ENCODE results near the gene BEND3. TPM values are rescaled to one million over a fixed set of nuclear protein-coding genes. Genes with fewer than 3 reads are reported as not detected.
"Not testable (repeated sequence)": the region's sequence is repeated elsewhere in the genome, so short reads cannot be mapped to it uniquely, and the experiment has no call there.

Gene BEND3
- 2.1 TPM for total RNA-seq

- H3K9ac ChIP-seq (ENCODE audit: low read depth in 1 of 3, low read length in 3 of 3), result peak within 1 kb of the TSS; percentile 61 to 85 (median 66)
- no peaks in the 10 kb centered on the region for H3K9me3 ChIP-seq (ENCODE audit: control insufficient read depth in 3 of 3, low read length in 3 of 3)
- H3K36me3 ChIP-seq (ENCODE audit: control insufficient read depth in 3 of 3, insufficient read depth in 3 of 3, low read length in 3 of 3), result no peaks in the 10 kb centered on the region
- peaks cover 12 to 16% (median 14%) of the 10 kb centered on the region in 3 donors for H3K4me1 ChIP-seq (ENCODE audit: control insufficient read depth in 3 of 3, insufficient read depth in 3 of 3, low read length in 3 of 3)
- peak within 1 kb of the TSS; percentile 74 to 80 (median 76) for H3K4me3 ChIP-seq (ENCODE audit: low read length in 3 of 3)
- H3K27me3 ChIP-seq (ENCODE audit: control insufficient read depth in 3 of 3, insufficient read depth in 3 of 3, low read length in 3 of 3), result no peaks in the 10 kb centered on the region
- peak within 1 kb of the TSS; percentile 0 for H3K27ac ChIP-seq (ENCODE audit: low read depth, low read length)
These were observed at the start of gene BEND3 for GRCh38 chr6:107114926-107115694. TSS of gene BEND3 (minus strand) at chr6:107115515. CDS start at chr6:107099285, 16,230 bp downstream.

GRCh38 chr6:107164299-107164698 lies 49.0 kb upstream of the BEND3 start:
- H3K4me1 ChIP-seq (ENCODE audit: control insufficient read depth in 3 of 3, insufficient read depth in 3 of 3, low read length in 3 of 3); H3K27me3 ChIP-seq (ENCODE audit: control insufficient read depth in 3 of 3, insufficient read depth in 3 of 3, low read length in 3 of 3); H3K9ac ChIP-seq (ENCODE audit: low read depth in 1 of 3, low read length in 3 of 3); H3K36me3 ChIP-seq (ENCODE audit: control insufficient read depth in 3 of 3, insufficient read depth in 3 of 3, low read length in 3 of 3); H3K9me3 ChIP-seq (ENCODE audit: control insufficient read depth in 3 of 3, low read length in 3 of 3); H3K4me3 ChIP-seq (ENCODE audit: low read length in 3 of 3); H3K27ac ChIP-seq (ENCODE audit: low read depth, low read length): not testable (repeated sequence)

GRCh38 chr6:107161521-107161920 lies 46.2 kb upstream of the BEND3 start:
- no peaks in the 10 kb centered on the region for H3K9me3 ChIP-seq (ENCODE audit: control insufficient read depth in 3 of 3, low read length in 3 of 3)
- no peaks in the 10 kb centered on the region for H3K27me3 ChIP-seq (ENCODE audit: control insufficient read depth in 3 of 3, insufficient read depth in 3 of 3, low read length in 3 of 3)
- H3K27ac ChIP-seq (ENCODE audit: low read depth, low read length), result no peak overlapping the region
- H3K4me3 ChIP-seq (ENCODE audit: low read length in 3 of 3), result no peak overlapping the region
- H3K4me1 ChIP-seq (ENCODE audit: control insufficient read depth in 3 of 3, insufficient read depth in 3 of 3, low read length in 3 of 3), result no peaks in the 10 kb centered on the region
- no peak overlapping the region for H3K9ac ChIP-seq (ENCODE audit: low read depth in 1 of 3, low read length in 3 of 3)
- no peaks in the 10 kb centered on the region for H3K36me3 ChIP-seq (ENCODE audit: control insufficient read depth in 3 of 3, insufficient read depth in 3 of 3, low read length in 3 of 3)

- Histone ChIP-seq H3K4me3 (ENCODE audit: low read length in 3 of 3) (no peak overlapping the region), H3K4me1 (ENCODE audit: control insufficient read depth in 3 of 3, insufficient read depth in 3 of 3, low read length in 3 of 3) (no peaks in the 10 kb centered on the region), H3K27ac (ENCODE audit: low read depth, low read length) (no peak overlapping the region), H3K9ac (ENCODE audit: low read depth in 1 of 3, low read length in 3 of 3) (no peak overlapping the region), H3K9me3 (ENCODE audit: control insufficient read depth in 3 of 3, low read length in 3 of 3) (no peaks in the 10 kb centered on the region), H3K27me3 (ENCODE audit: control insufficient read depth in 3 of 3, insufficient read depth in 3 of 3, low read length in 3 of 3) (no peaks in the 10 kb centered on the region), H3K36me3 (ENCODE audit: control insufficient read depth in 3 of 3, insufficient read depth in 3 of 3, low read length in 3 of 3) (peaks cover 0 to 2% (median 0%) of the 10 kb centered on the region in 3 donors)
These were observed 41.3 kb upstream of the BEND3 start for GRCh38 chr6:107156617-107157016.

- H3K4me3 ChIP-seq (ENCODE audit: low read length in 3 of 3), result no peak overlapping the region
- H3K27ac ChIP-seq (ENCODE audit: low read depth, low read length), result no peak overlapping the region
- no peaks in the 10 kb centered on the region for H3K9me3 ChIP-seq (ENCODE audit: control insufficient read depth in 3 of 3, low read length in 3 of 3)
- H3K36me3 ChIP-seq (ENCODE audit: control insufficient read depth in 3 of 3, insufficient read depth in 3 of 3, low read length in 3 of 3), result peaks cover 0 to 2% (median 0%) of the 10 kb centered on the region in 3 donors
- no peaks in the 10 kb centered on the region for H3K27me3 ChIP-seq (ENCODE audit: control insufficient read depth in 3 of 3, insufficient read depth in 3 of 3, low read length in 3 of 3)
- H3K4me1 ChIP-seq (ENCODE audit: control insufficient read depth in 3 of 3, insufficient read depth in 3 of 3, low read length in 3 of 3), result no peaks in the 10 kb centered on the region
- no peak overlapping the region for H3K9ac ChIP-seq (ENCODE audit: low read depth in 1 of 3, low read length in 3 of 3)
These were observed 39.5 kb upstream of the BEND3 start for GRCh38 chr6:107154801-107155160.

- Histone ChIP-seq H3K27me3 (ENCODE audit: control insufficient read depth in 3 of 3, insufficient read depth in 3 of 3, low read length in 3 of 3) (no peaks in the 10 kb centered on the region), H3K4me1 (ENCODE audit: control insufficient read depth in 3 of 3, insufficient read depth in 3 of 3, low read length in 3 of 3) (no peaks in the 10 kb centered on the region), H3K27ac (ENCODE audit: low read depth, low read length) (no peak overlapping the region), H3K36me3 (ENCODE audit: control insufficient read depth in 3 of 3, insufficient read depth in 3 of 3, low read length in 3 of 3) (peaks cover 0 to 2% (median 0%) of the 10 kb centered on the region in 3 donors), H3K4me3 (ENCODE audit: low read length in 3 of 3) (no peak overlapping the region), H3K9ac (ENCODE audit: low read depth in 1 of 3, low read length in 3 of 3) (no peak overlapping the region), H3K9me3 (ENCODE audit: control insufficient read depth in 3 of 3, low read length in 3 of 3) (no peaks in the 10 kb centered on the region)
These were observed 39.0 kb upstream of the BEND3 start for GRCh38 chr6:107154131-107154800.

- H3K27ac ChIP-seq (ENCODE audit: low read depth, low read length), result no peak overlapping the region
- no peaks in the 10 kb centered on the region for H3K4me1 ChIP-seq (ENCODE audit: control insufficient read depth in 3 of 3, insufficient read depth in 3 of 3, low read length in 3 of 3)
- H3K36me3 ChIP-seq (ENCODE audit: control insufficient read depth in 3 of 3, insufficient read depth in 3 of 3, low read length in 3 of 3), result peaks cover 0 to 2% (median 0%) of the 10 kb centered on the region in 3 donors
- no peaks in the 10 kb centered on the region for H3K27me3 ChIP-seq (ENCODE audit: control insufficient read depth in 3 of 3, insufficient read depth in 3 of 3, low read length in 3 of 3)
- H3K9ac ChIP-seq (ENCODE audit: low read depth in 1 of 3, low read length in 3 of 3), result no peak overlapping the region
- no peaks in the 10 kb centered on the region for H3K9me3 ChIP-seq (ENCODE audit: control insufficient read depth in 3 of 3, low read length in 3 of 3)
- no peak overlapping the region for H3K4me3 ChIP-seq (ENCODE audit: low read length in 3 of 3)
These were observed 37.5 kb upstream of the BEND3 start for GRCh38 chr6:107152638-107153430.

GRCh38 chr6:107144666-107145065 lies 29.4 kb upstream of the BEND3 start:
- no peaks in the 10 kb centered on the region for H3K36me3 ChIP-seq (ENCODE audit: control insufficient read depth in 3 of 3, insufficient read depth in 3 of 3, low read length in 3 of 3)
- H3K4me1 ChIP-seq (ENCODE audit: control insufficient read depth in 3 of 3, insufficient read depth in 3 of 3, low read length in 3 of 3), result no peaks in the 10 kb centered on the region
- no peaks in the 10 kb centered on the region for H3K9me3 ChIP-seq (ENCODE audit: control insufficient read depth in 3 of 3, low read length in 3 of 3)
- H3K27ac ChIP-seq (ENCODE audit: low read depth, low read length), result no peak overlapping the region
- H3K27me3 ChIP-seq (ENCODE audit: control insufficient read depth in 3 of 3, insufficient read depth in 3 of 3, low read length in 3 of 3), result no peaks in the 10 kb centered on the region
- H3K9ac ChIP-seq (ENCODE audit: low read depth in 1 of 3, low read length in 3 of 3), result no peak overlapping the region
- no peak overlapping the region for H3K4me3 ChIP-seq (ENCODE audit: low read length in 3 of 3)

- H3K9ac ChIP-seq (ENCODE audit: low read depth in 1 of 3, low read length in 3 of 3), result no peak overlapping the region
- no peak overlapping the region for H3K4me3 ChIP-seq (ENCODE audit: low read length in 3 of 3)
These were observed 28.7 kb upstream of the BEND3 start for GRCh38 chr6:107144014-107144413.

GRCh38 chr6:107140581-107140980 lies 25.3 kb upstream of the BEND3 start:
- Histone ChIP-seq H3K27ac (ENCODE audit: low read depth, low read length) (no peak overlapping the region), H3K27me3 (ENCODE audit: control insufficient read depth in 3 of 3, insufficient read depth in 3 of 3, low read length in 3 of 3) (no peaks in the 10 kb centered on the region), H3K4me1 (ENCODE audit: control insufficient read depth in 3 of 3, insufficient read depth in 3 of 3, low read length in 3 of 3) (no peaks in the 10 kb centered on the region), H3K9me3 (ENCODE audit: control insufficient read depth in 3 of 3, low read length in 3 of 3) (no peaks in the 10 kb centered on the region), H3K4me3 (ENCODE audit: low read length in 3 of 3) (no peak overlapping the region), H3K36me3 (ENCODE audit: control insufficient read depth in 3 of 3, insufficient read depth in 3 of 3, low read length in 3 of 3) (no peaks in the 10 kb centered on the region), H3K9ac (ENCODE audit: low read depth in 1 of 3, low read length in 3 of 3) (no peak overlapping the region)

More at GRCh38 chr6:107144014-107144413, 28.7 kb upstream of the BEND3 start:
- Histone ChIP-seq H3K36me3 (ENCODE audit: control insufficient read depth in 3 of 3, insufficient read depth in 3 of 3, low read length in 3 of 3) (no peaks in the 10 kb centered on the region), H3K27ac (ENCODE audit: low read depth, low read length) (no peak overlapping the region), H3K27me3 (ENCODE audit: control insufficient read depth in 3 of 3, insufficient read depth in 3 of 3, low read length in 3 of 3) (no peaks in the 10 kb centered on the region), H3K9me3 (ENCODE audit: control insufficient read depth in 3 of 3, low read length in 3 of 3) (no peaks in the 10 kb centered on the region), H3K4me1 (ENCODE audit: control insufficient read depth in 3 of 3, insufficient read depth in 3 of 3, low read length in 3 of 3) (no peaks in the 10 kb centered on the region)

Measured in skeletal muscle tissue (tissue), 4 donors.